ENCODE data around the gene OLFM4.

The OLFM4 gene

GRCh38 chr13:53068585-53069520 lies 40.2 kb downstream of the OLFM4 start:
- no peak for DNase-seq (ENCODE audit: low read depth)

GRCh38 chr13:53069800-53070199 lies 41.2 kb downstream of the OLFM4 start:
- DNase-seq (ENCODE audit: low read depth) = no peak

GRCh38 chr13:53073711-53074110 lies 45.1 kb downstream of the OLFM4 start:
- DNase-seq (ENCODE audit: low read depth) = no peak

GRCh38 chr13:53074114-53074513 lies 45.5 kb downstream of the OLFM4 start:
- no peak for DNase-seq (ENCODE audit: low read depth)

- DNase-seq (ENCODE audit: low read depth) = no peak
These were observed 46.9 kb downstream of the OLFM4 start for GRCh38 chr13:53075356-53076041.

GRCh38 chr13:53079691-53080090 lies 51.1 kb downstream of the OLFM4 start:
- no peak for DNase-seq (ENCODE audit: low read depth)

GRCh38 chr13:53088871-53089270 lies 60.3 kb downstream of the OLFM4 start:
- no peak for DNase-seq (ENCODE audit: low read depth)

- no peak for DNase-seq (ENCODE audit: low read depth)
These were observed 61.3 kb downstream of the OLFM4 start for GRCh38 chr13:53089951-53090350.

GRCh38 chr13:53090461-53090860 lies 61.8 kb downstream of the OLFM4 start:
- DNase-seq (ENCODE audit: low read depth) = no peak

- no peak for DNase-seq (ENCODE audit: low read depth)
These were observed 64.3 kb downstream of the OLFM4 start for GRCh38 chr13:53092931-53093330.

- no peak for DNase-seq (ENCODE audit: low read depth)
These were observed 69.8 kb downstream of the OLFM4 start for GRCh38 chr13:53098455-53098854.

GRCh38 chr13:53100394-53101063 lies 71.9 kb downstream of the OLFM4 start:
- DNase-seq (ENCODE audit: low read depth) = no peak

Data from stimulated activated CD8-positive, alpha-beta memory T cell treated with anti-CD3 and anti-CD28 coated beads, Interleukin-4, amount 100 ng/mL, for 24 hours (primary cell).